H7 (cell line): ENCODE results near the gene ADA. TPM values are rescaled to one million over a fixed set of nuclear protein-coding genes. Genes with fewer than 3 reads are reported as not detected.

Experiments used
- DNase-seq: peaks from one replicate; pipeline ENCODE4 v3.0.0; 2012
- H3K27me3 ChIP-seq: 2 replicates; pipeline ENCODE4 v1.6.0; 2011; ENCODE audit warnings: mild to moderate bottlenecking, low read length; ENCODE audit not compliant: control insufficient read depth, insufficient read depth
- H3K36me3 ChIP-seq: replicated peaks from 2 replicates; pipeline ENCODE4 v1.5.1; 2011; ENCODE audit warnings: low read length; ENCODE audit not compliant: control insufficient read depth, insufficient read depth
- H3K4me3 ChIP-seq: 2 replicates; pipeline ENCODE4 v1.5.1; 2011; ENCODE audit warnings: low read depth, mild to moderate bottlenecking, control low read depth, low read length, moderate library complexity; ENCODE audit not compliant: insufficient read depth
- total RNA-seq: library from RNA; depleted of rRNA; stranded (reverse); fragments of >200 nt; shearing (Covaris generic); gene quantifications from 2 replicates; pipeline ENCODE4 v1.2.3, GENCODE V29; 2014

The ADA gene
- total RNA-seq, 1 experiment from 2014 or later: 14.9 TPM

DNA sequence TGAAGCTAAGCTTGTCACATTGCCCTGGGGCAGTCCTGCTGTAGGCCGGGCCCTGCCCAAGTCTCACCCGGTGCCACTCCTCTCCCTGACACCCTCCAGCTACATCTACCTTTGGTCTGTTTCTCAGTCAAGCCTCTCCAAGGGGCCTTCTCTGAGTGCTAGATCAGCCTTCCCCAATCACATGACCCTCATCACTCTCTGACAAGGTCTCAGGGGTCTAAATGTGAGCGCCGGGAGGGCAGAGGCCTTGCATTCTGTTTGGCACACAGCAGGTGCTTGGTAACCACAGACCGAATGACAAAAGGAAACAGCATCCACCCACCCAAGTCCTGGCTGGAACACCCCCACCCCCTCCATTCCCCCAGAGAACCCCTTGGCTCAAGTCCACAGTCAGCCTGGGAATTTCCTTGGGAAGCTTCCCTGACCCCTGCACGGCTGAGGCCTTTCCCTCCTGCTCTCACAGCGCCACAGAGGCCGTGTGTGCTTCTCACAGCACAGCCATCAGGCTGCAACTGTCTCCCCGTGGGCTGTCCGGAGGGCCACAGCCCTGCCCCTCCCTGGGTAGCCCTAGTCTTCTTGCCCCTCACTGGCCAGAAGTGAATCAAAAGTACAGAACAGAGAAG, 36.2 kb downstream of the ADA start:
- peak; percentile 80 for DNase-seq

DNA sequence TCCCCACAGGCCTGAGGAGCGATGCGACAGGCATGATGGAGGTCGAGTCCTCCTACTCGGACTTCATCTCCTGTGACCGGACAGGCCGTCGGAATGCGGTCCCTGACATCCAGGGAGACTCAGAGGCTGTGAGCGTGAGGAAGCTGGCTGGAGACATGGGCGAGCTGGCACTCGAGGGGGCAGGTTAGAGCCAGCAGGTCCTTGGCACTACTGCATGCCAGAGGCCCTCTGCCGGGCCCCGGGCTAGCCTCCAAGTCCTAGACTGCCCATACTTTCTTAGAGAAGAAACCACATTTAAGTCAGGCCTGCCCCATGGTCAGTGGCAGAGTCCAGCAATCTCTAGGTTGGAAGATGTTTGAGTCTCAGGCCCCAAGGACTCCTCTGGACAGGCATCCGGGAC, 37.0 kb downstream of the ADA start:
- H3K36me3 ChIP-seq: no peaks in the 10 kb centered on the region; the same call in 1 of the 2 replicates
- DNase-seq: no peak
- no peak overlapping the region for H3K4me3 ChIP-seq
- peaks cover 15% of the 10 kb centered on the region for H3K27me3 ChIP-seq

More for the DNA sequence above, 36.2 kb downstream of the ADA start:
- H3K27me3 ChIP-seq: peaks cover 19% of the 10 kb centered on the region
- H3K36me3 ChIP-seq: peaks cover under 1% of the 10 kb centered on the region; the same call in 1 of the 2 replicates
- H3K4me3 ChIP-seq: no peak overlapping the region

DNA sequence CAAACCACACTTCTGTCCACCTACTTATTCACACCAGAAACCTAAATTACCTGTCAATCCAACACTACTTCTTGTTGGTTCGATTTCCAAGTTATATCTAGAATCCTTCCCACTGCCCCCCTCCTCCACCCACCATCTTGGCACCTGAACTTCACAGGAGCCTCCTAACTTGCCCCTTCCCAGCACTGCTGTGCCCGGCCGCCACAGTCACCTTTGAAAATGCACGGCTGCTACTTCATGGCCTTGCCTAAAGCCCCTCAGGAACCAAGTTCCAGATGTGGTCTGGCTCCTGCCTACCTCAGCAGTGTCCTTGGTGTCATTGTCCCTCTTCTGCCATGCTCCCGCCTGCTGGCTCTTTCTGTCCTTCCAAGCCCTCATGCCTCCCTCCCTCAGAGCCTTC, 37.9 kb downstream of the ADA start:
- H3K4me3 ChIP-seq: no peak overlapping the region
- no peak for DNase-seq
- H3K27me3 ChIP-seq: peaks cover 7% of the 10 kb centered on the region
- no peaks in the 10 kb centered on the region; the same call in 1 of the 2 replicates for H3K36me3 ChIP-seq

DNA sequence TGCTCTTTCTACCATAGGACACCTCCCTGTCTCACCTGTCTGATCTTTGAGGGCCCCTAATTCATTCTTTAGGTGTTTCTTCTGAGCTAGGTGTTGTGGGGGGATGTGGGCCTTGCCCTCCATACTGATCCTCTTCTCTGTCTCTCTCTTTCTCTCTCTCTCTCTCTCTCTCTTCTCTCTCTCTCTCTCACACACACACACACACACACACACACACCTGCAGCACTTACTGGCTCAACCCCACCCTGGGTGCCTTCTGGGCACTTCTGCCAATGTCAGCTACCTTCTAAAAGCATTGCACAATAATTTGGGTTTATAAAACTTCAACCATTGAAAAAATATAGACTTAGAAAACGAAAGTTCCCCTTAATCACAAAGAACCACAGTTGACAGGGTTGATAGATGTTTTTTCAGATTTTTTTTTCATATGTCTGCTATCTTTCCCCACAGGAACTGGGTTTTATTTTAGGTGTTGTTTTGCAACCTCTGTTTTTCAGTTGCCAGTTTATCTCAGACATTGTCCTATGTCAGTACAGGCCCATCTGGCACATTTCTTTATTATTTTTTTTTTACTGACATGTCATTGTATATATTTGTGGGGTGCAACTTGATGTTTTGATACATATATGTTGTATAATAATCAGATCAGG, 41.1 kb downstream of the ADA start:
- Histone ChIP-seq H3K27me3 (peaks cover under 1% of the 10 kb centered on the region; the same call in 1 of the 2 replicates), H3K4me3 (no peak overlapping the region), H3K36me3 (no peaks in the 10 kb centered on the region)
- peak; percentile 13 for DNase-seq

DNA sequence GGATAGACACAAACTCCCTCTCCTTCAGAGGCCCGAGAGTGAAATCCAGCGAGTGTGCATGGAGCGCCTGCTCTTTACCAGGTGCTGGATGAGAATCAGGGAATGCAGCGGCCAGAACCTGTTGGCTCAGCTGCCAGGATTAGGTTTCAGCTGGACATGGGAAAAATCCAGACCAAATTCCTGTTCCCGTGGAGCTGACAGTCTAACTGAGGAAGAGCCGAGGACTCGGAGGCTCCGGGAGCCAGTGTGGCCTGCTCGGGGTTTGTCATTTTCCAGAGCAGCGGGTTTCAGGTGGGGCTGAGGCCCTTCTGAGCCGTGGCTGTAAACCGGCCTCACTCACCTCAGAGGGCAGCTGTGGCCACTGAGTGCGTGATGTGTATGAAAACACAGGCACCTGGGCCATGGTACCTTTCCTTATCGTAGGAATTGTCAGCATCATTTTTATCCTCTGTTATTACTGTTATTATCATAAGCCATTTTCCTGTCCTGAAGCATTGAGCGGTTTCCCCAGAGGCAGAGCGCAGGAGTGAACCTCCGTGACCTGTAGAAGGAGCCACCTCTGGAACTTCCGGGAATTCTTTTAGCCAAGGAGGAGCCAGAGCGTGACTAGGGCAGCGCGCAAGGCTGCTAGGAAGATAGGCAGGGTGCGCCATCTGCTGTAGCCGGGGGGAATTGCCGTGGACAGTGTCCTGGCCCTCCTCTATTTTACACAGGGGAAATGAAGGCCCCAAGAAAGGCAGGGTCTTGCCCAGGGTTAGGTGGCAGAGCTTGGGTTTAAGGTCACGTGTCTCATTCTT, 41.8 kb downstream of the ADA start:
- Histone ChIP-seq H3K36me3 (no peaks in the 10 kb centered on the region), H3K27me3 (no peaks in the 10 kb centered on the region), H3K4me3 (no peak overlapping the region)
- DNase-seq: peak; percentile 90

DNA sequence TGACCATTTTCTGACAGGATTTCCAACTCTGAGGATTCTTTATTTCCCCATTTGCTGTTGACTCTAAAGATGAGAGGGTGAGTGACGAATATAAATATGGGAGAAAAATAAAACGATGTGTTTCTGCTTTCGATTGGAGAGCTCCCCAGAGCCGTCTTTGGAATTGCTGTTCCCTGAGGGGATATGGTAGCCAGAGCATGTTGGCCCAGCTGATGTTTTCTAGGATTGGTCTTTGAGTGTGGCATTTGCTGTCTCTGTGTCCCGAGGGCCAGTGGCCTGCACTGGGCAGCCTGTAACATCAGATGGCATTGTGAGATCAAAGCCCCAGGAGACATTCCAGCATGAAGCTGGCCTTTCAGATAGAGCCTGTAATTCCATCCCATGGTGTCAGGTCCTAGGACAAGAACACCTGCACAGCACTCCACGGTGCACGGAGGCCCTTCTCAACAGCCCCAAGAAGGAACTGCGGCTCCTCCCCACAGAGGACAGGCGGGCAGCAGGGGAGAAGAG, 42.4 kb downstream of the ADA start:
- Histone ChIP-seq H3K36me3 (no peaks in the 10 kb centered on the region), H3K27me3 (no peaks in the 10 kb centered on the region), H3K4me3 (no peak overlapping the region)
- no peak for DNase-seq

DNA sequence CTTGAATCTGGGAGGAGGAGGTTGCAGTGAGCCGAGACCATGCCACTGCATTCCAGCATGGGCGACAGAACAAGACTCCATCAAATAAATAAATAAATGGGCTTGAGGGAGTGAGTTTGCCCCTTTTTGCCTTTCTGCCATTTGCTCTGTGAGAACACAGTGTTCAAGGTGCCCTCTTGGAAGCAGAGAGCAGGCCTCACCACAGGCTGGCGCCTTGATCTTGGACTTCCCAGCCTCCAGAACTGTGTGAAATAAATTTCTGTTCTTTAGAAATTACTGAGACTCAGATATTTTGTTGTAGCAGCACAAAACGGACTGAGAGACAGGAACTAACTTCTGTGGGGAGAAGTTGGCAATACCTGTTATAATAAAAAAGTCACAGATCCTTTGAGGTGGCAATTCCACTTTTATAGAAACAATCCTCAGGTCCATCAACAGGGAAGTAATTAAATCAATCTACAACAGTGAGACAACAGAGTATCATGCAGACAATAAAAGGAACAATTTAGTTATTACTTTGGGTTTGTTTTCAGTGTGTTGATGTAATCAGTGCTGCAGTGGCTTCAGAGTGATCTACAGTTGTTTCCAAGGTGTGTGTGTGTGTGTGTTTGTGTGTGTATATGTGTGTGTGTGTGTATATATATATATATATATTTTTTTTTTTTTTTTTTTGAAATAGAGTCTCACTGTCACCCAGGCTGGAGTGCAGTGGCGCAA, 44.6 kb downstream of the ADA start:
- H3K36me3 ChIP-seq: no peaks in the 10 kb centered on the region
- H3K4me3 ChIP-seq: no peak overlapping the region

DNA sequence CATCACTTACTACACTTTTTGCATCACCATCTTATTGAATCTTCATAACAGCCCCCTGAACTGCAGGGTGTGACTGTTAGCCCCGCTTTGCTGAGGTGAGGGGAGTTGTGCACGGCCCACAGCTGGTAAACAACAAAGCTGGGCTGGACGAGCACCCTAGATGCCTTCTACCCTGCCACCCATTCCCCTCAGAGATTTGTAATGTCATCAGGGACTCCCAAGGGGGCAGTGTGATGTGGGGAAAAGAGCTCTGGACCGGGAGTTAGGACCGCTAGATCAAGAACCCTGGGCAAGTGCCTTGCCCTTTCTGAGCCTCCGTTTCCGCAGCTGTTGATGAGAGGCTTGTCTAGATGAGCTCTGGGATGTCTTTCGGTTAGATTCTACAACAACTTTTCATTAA, 48.2 kb downstream of the ADA start:
- Histone ChIP-seq H3K4me3 (no peak overlapping the region), H3K27me3 (no peaks in the 10 kb centered on the region), H3K36me3 (no peaks in the 10 kb centered on the region)
- DNase-seq: peak; percentile 74

More for the DNA sequence above, 44.6 kb downstream of the ADA start:
- DNase-seq: no peak
- no peaks in the 10 kb centered on the region for H3K27me3 ChIP-seq

DNA sequence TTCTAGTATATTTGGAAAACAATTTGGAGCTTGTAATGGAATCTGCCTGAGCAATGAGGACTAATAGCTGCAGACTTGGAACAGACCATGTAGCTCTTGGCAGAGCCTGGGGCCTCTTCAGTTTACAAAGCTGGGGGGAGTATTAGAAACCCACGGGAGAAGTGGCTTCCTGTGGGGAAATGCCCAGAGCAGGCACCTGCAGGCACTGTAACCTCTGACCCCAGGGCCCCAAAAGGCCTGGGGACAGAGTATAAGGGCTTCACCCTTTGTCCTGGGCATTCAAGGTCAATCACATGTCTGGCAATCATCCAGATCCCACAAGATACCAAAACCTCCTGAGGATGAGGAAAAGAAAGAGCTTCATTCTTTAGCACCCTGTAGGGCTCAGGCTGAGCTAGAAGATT, 49.7 kb downstream of the ADA start:
- DNase-seq: no peak
- H3K27me3 ChIP-seq: no peaks in the 10 kb centered on the region
- H3K4me3 ChIP-seq: no peak overlapping the region
- no peaks in the 10 kb centered on the region for H3K36me3 ChIP-seq

DNA sequence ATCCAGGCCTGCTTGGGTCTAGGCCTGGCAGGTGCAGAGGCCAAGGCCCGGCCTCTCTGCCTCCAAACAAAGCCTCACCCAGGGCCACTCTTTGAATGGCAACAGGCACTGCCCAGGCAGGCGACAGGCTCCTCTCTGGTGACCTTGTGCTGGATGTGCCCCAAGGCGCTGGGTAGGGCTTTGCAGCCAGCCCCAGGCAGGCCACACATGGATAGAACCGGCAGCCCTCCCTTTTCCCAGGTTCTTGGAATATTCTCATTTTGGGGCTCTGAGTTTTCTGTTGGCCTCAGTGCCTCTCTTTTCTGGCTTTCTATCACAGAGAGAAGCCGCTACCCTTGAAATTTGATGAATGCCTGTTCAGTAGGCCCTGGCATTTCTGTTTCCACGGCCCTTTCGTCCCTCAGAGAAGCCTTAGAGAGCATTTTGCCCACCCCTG, 50.2 kb downstream of the ADA start:
- no peak for DNase-seq
- H3K27me3 ChIP-seq: no peaks in the 10 kb centered on the region
- H3K4me3 ChIP-seq: no peak overlapping the region
- H3K36me3 ChIP-seq: no peaks in the 10 kb centered on the region

DNA sequence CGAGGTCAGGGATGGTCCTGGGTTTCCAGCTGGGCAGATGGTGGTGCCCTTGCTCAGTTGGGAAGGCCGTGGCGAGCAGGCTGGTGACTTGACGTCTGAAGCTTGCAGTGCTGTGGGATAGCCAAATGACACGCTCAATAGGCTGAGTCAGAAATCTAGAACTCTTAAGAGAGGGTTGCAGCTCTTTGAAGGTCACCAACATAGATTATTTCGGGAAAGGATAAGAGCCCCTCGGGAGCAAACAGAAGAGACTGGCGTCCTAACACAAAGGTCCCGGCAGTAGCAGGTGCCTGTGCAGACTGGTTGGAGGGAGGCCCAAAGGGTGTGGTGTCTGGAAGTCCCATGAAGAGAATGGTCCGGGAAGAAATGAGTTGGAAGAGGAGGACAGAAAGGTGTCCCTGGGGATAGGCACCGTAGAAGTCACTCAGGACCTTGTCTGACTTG, 50.7 kb downstream of the ADA start:
- no peak overlapping the region for H3K4me3 ChIP-seq
- no peaks in the 10 kb centered on the region for H3K36me3 ChIP-seq
- H3K27me3 ChIP-seq: no peaks in the 10 kb centered on the region
- DNase-seq: no peak

DNA sequence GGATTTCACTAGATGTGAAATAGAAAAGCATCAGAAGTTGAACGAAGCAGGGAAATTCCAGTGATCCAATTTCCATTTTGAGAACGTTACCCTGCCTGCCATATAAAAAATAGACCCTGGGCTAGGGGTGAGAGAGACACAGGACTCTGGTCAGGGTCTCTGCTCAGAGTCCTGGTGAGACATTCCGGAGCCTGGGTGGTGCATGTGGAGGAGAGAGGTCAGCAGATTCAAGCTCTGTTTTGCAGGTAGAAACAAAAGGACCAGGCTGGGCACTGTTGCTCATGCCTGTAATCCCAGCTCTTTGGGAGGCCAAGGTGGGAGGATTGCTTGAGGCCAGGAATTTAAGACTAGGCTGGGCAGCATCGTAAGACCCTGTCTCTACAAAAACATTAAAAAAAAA, 51.2 kb downstream of the ADA start:
- no peaks in the 10 kb centered on the region for H3K36me3 ChIP-seq
- no peak for DNase-seq
- H3K4me3 ChIP-seq: no peak overlapping the region
- H3K27me3 ChIP-seq: no peaks in the 10 kb centered on the region

DNA sequence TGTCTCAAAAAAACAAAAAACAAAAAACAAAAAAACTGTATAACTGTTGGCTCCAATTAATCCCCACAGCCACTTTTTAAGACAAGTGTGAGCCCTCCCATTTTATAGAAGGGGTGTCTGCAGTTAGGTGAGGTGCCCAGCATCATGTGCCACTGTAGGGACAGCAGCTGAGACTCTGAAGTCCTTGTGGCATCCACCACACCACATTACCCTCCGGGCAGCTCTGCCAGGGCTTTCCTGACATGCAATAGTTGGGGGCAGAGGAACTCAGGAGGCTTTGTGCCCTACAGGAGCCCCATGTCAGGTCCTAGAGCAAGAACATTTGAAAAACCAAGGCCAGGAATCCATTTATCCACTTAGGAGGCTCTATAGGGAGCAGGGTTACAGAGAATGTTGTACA, 51.8 kb downstream of the ADA start:
- no peak overlapping the region for H3K4me3 ChIP-seq
- H3K36me3 ChIP-seq: no peaks in the 10 kb centered on the region
- no peaks in the 10 kb centered on the region for H3K27me3 ChIP-seq
- no peak for DNase-seq
